Spleen (tissue), 11 donors: ENCODE data around the gene TRAPPC12. TPM values are rescaled to one million over a fixed set of nuclear protein-coding genes. Genes with fewer than 3 reads are reported as not detected.

ENCODE experiments used
- DNase-seq: peaks from one replicate; pipeline ENCODE4 v3.0.0-alpha.2; 2020
- H3K27ac ChIP-seq, 8 donors: fragments of 200-600 bp; sonication (generic) in 7 of 8; 1 replicate in 4 of 8; 2 replicates in 4 of 8; pipeline versions ENCODE4 v1.5.0 to v1.8.0; 2016 to 2021; ENCODE audit warnings: inconsistent platforms in 4 of 8, mild to moderate bottlenecking in 4 of 8, moderate library complexity in 1 of 8
- H3K27me3 ChIP-seq, 7 donors: fragments of 200-600 bp; sonication (generic) in 6 of 7; replicated peaks in 1 of 7; 1 replicate in 4 of 7; 2 replicates in 3 of 7; pipeline versions ENCODE4 v1.5.0 to v1.8.0; 2016 to 2021; ENCODE audit warnings: inconsistent platforms in 3 of 7, mild to moderate bottlenecking in 1 of 7
- H3K36me3 ChIP-seq, 6 donors: fragments of 200-600 bp; sonication (generic) in 5 of 6; 1 replicate in 4 of 6; 2 replicates in 2 of 6; pipeline versions ENCODE4 v1.5.0 to v1.8.0; 2016 to 2021; ENCODE audit warnings: inconsistent platforms in 2 of 6
- H3K4me1 ChIP-seq, 6 donors: fragments of 200-600 bp; sonication (generic) in 5 of 6; 1 replicate in 3 of 6; 2 replicates in 3 of 6; pipeline versions ENCODE4 v1.5.0 to v1.8.0; 2016 to 2021; ENCODE audit warnings: inconsistent platforms in 3 of 6
- H3K4me3 ChIP-seq, 8 donors: fragments of 200-600 bp; sonication (generic) in 7 of 8; 1 replicate in 4 of 8; 2 replicates in 4 of 8; pipeline versions ENCODE4 v1.5.0 to v1.8.0; 2016 to 2021; ENCODE audit warnings: inconsistent platforms in 4 of 8, mild to moderate bottlenecking in 4 of 8, moderate library complexity in 2 of 8
- H3K9me3 ChIP-seq, 8 donors: fragments of 200-600 bp; sonication (generic) in 7 of 8; 1 replicate in 4 of 8; 2 replicates in 4 of 8; pipeline versions ENCODE4 v1.5.0 to v1.8.0; 2016 to 2021; ENCODE audit warnings: inconsistent platforms in 4 of 8
- POLR2A ChIP-seq, 3 donors: fragments of 450-650 bp; IDR thresholded peaks; one replicate each; pipeline ENCODE4 v1.5.1; 2017; ENCODE audit warnings: antibody characterized with exemption in 3 of 3, mild to moderate bottlenecking in 1 of 3
- POLR2AphosphoS5 ChIP-seq, 3 donors: sonication (generic); formaldehyde crosslinking; IDR thresholded peaks; one replicate each; pipeline ENCODE4 v1.5.1; 2017; ENCODE audit warnings: antibody characterized with exemption in 3 of 3
- WGBS, 5 donors: extraction: QIAGEN DNeasy Blood & Tissue Kit in 3 of 5; methylation state at CpG; one replicate each; pipeline versions ENCODE4 v1.1.5 to v1.1.7; 2013 to 2018; 5-methylcytosine and 5-hydroxymethylcytosine counted together
- intact Hi-C: fragments of 100-400 bp; cut with DNase I; formaldehyde crosslinking; loops from one replicate; pipeline ENCODE4 v1.15.0; 2023; ENCODE audit warnings: low total_unique reads
- polyA plus RNA-seq, 3 donors: library from polyadenylated mRNA; stranded (reverse); fragments of 200-250 nt; gene quantifications; one replicate each; pipeline ENCODE4 v1.2.1, GENCODE V29; 2013
- total RNA-seq, 7 donors: library from RNA; depleted of rRNA in 3 of 7; stranded (reverse); fragments of >200 nt in 3 of 7; fragmentation: NEBNext Ultra II Directional in 4 of 7; extraction: Animal tissue kit (Norgen Biotek cat#: 25700) in 4 of 7; gene quantifications; one replicate each; pipeline versions ENCODE4 v1.1.0 to v1.2.1, GENCODE V29; 2016 to 2021
- TF ChIP-seq, protein P1 (sequence below), 11 experiments: fragments of 200-600 bp in 7 of 11; fragments of 450-650 bp in 4 of 11; sonication (generic) in 4 of 11; IDR thresholded peaks in 8 of 11; conservative IDR thresholded peaks in 3 of 11; 1 replicate in 7 of 11; 2 replicates in 4 of 11; pipeline versions ENCODE4 v1.4.0 to v1.8.0; 2016 to 2021; ENCODE audit warnings: antibody characterized with exemption in 11 of 11, inconsistent platforms in 4 of 11, mild to moderate bottlenecking in 1 of 11
- donor health status: healthy with polysubstance abuse.
- donor health status: DM: no; HTN: no; CAD: no; lungs with moderate emphysema.
- donor health status: DM: no; HTN: no; CAD: no.
- donor health status: Bipolar disorder and iron deficiency.
- donor health status: healthy.
- donor health status: DM: no; HTN: no; CAD: no.
- donor health status: DM: yes; HTN: yes; CAD: no.

TRAPPC12 gene
- total and polyA plus RNA-seq, 10 donors, result 70.2 to 132 (median 97.1) TPM

- H3K27me3 ChIP-seq, result no peaks in the 10 kb centered on the region
- no peak overlapping the region for H3K4me3 ChIP-seq
- no peaks in the 10 kb centered on the region for H3K9me3 ChIP-seq
- peaks cover 0 to 93% (median 40%) of the 10 kb centered on the region in 6 donors for H3K36me3 ChIP-seq
- WGBS, 5 donors, result 89 to 94% (median 93%) methylated on average over 11 of the region's 11 CpGs
- TF ChIP-seq POLR2A (IDR thresholded peaks at IDR 0.05) (no peak), POLR2AphosphoS5 (IDR thresholded peaks at IDR 0.05) (no peak)
- TF ChIP-seq, protein P1, sequence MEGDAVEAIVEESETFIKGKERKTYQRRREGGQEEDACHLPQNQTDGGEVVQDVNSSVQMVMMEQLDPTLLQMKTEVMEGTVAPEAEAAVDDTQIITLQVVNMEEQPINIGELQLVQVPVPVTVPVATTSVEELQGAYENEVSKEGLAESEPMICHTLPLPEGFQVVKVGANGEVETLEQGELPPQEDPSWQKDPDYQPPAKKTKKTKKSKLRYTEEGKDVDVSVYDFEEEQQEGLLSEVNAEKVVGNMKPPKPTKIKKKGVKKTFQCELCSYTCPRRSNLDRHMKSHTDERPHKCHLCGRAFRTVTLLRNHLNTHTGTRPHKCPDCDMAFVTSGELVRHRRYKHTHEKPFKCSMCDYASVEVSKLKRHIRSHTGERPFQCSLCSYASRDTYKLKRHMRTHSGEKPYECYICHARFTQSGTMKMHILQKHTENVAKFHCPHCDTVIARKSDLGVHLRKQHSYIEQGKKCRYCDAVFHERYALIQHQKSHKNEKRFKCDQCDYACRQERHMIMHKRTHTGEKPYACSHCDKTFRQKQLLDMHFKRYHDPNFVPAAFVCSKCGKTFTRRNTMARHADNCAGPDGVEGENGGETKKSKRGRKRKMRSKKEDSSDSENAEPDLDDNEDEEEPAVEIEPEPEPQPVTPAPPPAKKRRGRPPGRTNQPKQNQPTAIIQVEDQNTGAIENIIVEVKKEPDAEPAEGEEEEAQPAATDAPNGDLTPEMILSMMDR (IDR thresholded peaks at IDR 0.05 in 8 of 11, conservative IDR thresholded peaks at IDR 0.05 in 3 of 11), result no peak
- peaks cover 0 to 3% (median 0%) of the 10 kb centered on the region in 6 donors for H3K4me1 ChIP-seq
- no peak for DNase-seq
- no peak overlapping the region for H3K27ac ChIP-seq
- intact Hi-C loops, result no loop called here
Observed at GRCh38 chr2:3418766-3419404, 39.4 kb downstream of the TRAPPC12 start.

DNA sequence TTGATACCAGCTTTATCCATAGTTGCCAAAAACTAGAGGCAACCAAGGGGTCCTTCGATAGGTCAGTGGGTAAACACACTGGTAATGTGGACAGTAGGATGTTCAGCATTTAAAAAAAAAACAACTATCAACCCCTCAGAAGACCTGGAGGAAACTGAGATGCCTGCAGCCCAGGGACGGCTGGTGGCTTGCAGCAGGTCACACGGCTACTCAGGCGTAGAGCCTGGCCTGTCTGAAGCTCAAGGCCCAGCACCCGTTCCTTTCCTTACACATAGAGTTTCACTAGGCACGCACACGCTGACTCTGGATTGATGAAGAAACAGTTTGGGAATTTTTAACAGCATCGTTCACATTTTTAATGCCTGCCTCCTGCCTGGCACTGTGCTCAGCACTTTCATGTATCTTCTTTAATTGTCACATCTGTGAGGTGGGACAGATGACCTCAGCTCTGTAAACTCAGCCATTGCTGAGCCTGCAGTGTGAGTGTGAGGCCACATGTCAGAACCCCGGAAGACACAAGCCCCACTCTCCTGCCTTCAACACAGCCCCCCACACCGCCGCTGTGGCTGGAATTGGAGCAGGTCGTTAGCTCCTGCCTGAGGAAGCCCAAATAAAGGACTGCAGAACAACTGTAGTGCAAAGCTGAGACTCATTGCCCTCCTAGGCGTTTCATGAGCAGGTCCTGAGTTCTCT is 40.7 kb downstream of the TRAPPC12 start:
- Histone ChIP-seq H3K27me3 (no peaks in the 10 kb centered on the region), H3K4me3 (no peak overlapping the region), H3K9me3 (no peaks in the 10 kb centered on the region), H3K27ac (no peak overlapping the region), H3K4me1 (peaks cover 0 to 5% (median 0%) of the 10 kb centered on the region in 6 donors), H3K36me3 (peaks cover 0 to 93% (median 41%) of the 10 kb centered on the region in 6 donors)
- no peak for DNase-seq
- intact Hi-C loops, result loop anchor here (5.0 kb wide), 1 partner anchor 232 kb away; no protein-coding TSS in a partner anchor
- WGBS, 5 donors, result 84 to 91% (median 85%) methylated on average over 12 to 13 of the region's 13 CpGs
- no peak for TF ChIP-seq POLR2AphosphoS5 (IDR thresholded peaks at IDR 0.05)
- TF ChIP-seq POLR2A (IDR thresholded peaks at IDR 0.05), result no peak
- TF ChIP-seq, protein P1 (IDR thresholded peaks at IDR 0.05 in 8 of 11, conservative IDR thresholded peaks at IDR 0.05 in 3 of 11), result no peak

DNA sequence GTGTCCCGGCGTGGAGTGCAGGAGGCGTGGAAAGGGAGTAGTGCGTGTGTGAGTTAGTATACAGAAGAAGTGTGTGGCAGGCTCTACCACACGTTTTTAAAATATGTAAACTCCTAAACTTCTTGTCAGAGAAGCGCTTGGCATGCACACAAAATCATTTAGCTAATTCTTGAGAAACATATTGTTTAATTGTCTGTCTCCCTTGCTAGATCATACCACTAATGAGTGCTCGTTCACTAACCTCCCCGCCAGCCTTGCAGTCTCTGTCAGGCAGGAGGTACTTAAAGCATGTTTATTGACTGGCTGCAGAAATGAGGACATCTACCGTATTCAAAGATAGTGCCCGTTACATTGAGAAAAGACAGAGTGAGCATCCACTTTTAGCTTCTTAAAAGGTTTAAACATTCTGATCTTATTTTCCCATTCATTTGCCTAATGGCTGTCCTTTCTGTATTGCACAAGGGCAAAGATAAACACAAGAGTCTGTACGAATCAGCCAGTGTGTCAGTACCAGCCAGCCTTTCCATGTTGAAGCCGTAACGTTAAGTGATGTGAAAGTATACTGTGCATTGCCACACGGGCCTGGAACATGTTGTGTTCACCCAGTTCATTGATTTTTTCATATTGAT is 41.4 kb downstream of the TRAPPC12 start:
- Histone ChIP-seq H3K36me3 (peaks cover 0 to 93% (median 47%) of the 10 kb centered on the region in 6 donors), H3K27ac (no peak overlapping the region), H3K4me3 (no peak overlapping the region), H3K9me3 (no peaks in the 10 kb centered on the region), H3K27me3 (no peaks in the 10 kb centered on the region), H3K4me1 (peaks cover 0 to 5% (median 0%) of the 10 kb centered on the region in 6 donors)
- TF ChIP-seq POLR2A (IDR thresholded peaks at IDR 0.05), result no peak
- WGBS, 5 donors, result 91 to 93% (median 91%) methylated on average over 14 of the region's 14 CpGs
- no peak for DNase-seq
- intact Hi-C loops, result loop anchor here (5.0 kb wide), 1 partner anchor 231 kb away; no protein-coding TSS in a partner anchor

DNA sequence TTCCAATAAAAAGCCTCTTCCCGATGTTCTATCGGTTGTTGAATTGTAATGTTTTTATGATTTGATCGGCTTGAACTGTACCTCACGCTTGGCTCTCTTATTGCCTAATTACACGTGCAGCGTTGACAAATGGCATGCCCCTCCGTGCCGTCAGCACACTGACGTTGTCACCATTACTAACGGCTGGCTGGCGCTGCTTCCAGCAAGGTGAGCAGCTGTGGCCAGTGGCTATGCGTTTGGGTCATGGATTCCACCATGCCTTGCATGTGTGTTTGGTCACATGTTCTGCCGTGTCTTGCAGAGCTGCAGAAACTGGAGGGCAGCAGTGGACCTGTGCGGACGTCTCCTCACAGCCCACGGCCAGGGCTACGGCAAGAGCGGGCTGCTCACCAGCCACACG is 42.1 kb downstream of the TRAPPC12 start:
- Histone ChIP-seq H3K27ac (no peak overlapping the region), H3K9me3 (no peaks in the 10 kb centered on the region), H3K36me3 (peaks cover 0 to 97% (median 54%) of the 10 kb centered on the region in 6 donors), H3K27me3 (no peaks in the 10 kb centered on the region), H3K4me3 (no peak overlapping the region), H3K4me1 (peaks cover 0 to 5% (median 0%) of the 10 kb centered on the region in 6 donors)
- TF ChIP-seq POLR2AphosphoS5 (IDR thresholded peaks at IDR 0.05) (no peak), POLR2A (IDR thresholded peaks at IDR 0.05) (no peak)
- TF ChIP-seq, protein P1 (IDR thresholded peaks at IDR 0.05 in 8 of 11, conservative IDR thresholded peaks at IDR 0.05 in 3 of 11), result no peak
- intact Hi-C loops, result loop anchor here (5.0 kb wide), 1 partner anchor 231 kb away; no protein-coding TSS in a partner anchor
- 89 to 95% (median 90%) methylated on average over 18 to 19 of the region's 19 CpGs for WGBS, 5 donors
- DNase-seq, result no peak
